ENCODE data around the gene RASSF9.
A peak's percentile ranks its signal among the peaks of the same experiment; 100 is the strongest.

- peak; percentile 27; the same call in 1 of the 2 replicates for TF ChIP-seq CTCF (conservative IDR thresholded peaks at IDR 0.05; ENCODE audit: low read depth, low read length)
- no peak for TF ChIP-seq EZH2 (IDR thresholded peaks at IDR 0.05; ENCODE audit: low read length, unreplicated experiment)
Measured at GRCh38 chr12:85755760-85756159, 80.4 kb downstream of the RASSF9 start.
